HEK293 (cell line): Measurements from ENCODE around the gene THEM4.
"Not testable (repeated sequence)": the region's sequence is repeated elsewhere in the genome, so short reads cannot be mapped to it uniquely, and the experiment has no call there.

Experiments
- ZBTB21 ChIP-seq: fragments of 450-650 bp; formaldehyde crosslinking; IDR thresholded peaks from 2 replicates; pipeline ENCODE4 v1.5.1; 2017; ENCODE audit warnings: missing biosample characterization, missing genetic modification characterization
- TF ChIP-seq, protein P1 (sequence below): fragments of 450-650 bp; formaldehyde crosslinking; IDR thresholded peaks from 2 replicates; pipeline ENCODE4 v1.5.1; 2016; ENCODE audit warnings: missing biosample characterization, missing genetic modification characterization

DNA sequence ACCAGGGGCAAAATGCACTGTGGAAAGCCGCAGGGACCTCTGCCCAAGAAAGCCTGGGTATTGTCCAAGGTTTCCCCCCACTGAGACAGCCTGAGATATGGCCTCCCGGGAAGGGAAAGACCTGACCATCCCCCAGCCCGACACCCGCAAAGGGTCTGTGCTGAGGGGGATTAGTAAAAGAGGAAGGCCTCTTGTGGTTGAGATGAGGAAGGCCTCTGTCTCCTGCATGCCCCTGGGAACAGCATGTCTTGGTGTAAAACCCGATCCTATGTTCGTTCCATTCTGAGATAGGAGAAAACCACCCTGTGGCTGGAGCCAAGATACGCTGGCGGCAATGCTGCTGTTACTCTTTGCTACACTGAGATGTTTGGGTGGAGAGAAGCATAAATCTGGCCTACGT lies 36.5 kb downstream of the THEM4 start:
- not testable (repeated sequence) for TF ChIP-seq ZBTB21 (tag by site-specific recombination)
- TF ChIP-seq, protein P1, sequence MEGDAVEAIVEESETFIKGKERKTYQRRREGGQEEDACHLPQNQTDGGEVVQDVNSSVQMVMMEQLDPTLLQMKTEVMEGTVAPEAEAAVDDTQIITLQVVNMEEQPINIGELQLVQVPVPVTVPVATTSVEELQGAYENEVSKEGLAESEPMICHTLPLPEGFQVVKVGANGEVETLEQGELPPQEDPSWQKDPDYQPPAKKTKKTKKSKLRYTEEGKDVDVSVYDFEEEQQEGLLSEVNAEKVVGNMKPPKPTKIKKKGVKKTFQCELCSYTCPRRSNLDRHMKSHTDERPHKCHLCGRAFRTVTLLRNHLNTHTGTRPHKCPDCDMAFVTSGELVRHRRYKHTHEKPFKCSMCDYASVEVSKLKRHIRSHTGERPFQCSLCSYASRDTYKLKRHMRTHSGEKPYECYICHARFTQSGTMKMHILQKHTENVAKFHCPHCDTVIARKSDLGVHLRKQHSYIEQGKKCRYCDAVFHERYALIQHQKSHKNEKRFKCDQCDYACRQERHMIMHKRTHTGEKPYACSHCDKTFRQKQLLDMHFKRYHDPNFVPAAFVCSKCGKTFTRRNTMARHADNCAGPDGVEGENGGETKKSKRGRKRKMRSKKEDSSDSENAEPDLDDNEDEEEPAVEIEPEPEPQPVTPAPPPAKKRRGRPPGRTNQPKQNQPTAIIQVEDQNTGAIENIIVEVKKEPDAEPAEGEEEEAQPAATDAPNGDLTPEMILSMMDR (tag by site-specific recombination): not testable (repeated sequence)
